Naive thymus-derived CD4-positive, alpha-beta T cell (primary cell): Measurements from ENCODE around the gene TTC13. TPM values are rescaled to one million over a fixed set of nuclear protein-coding genes. Genes with fewer than 3 reads are reported as not detected.
A peak's percentile ranks its signal among the peaks of the same experiment; 100 is the strongest.

Source experiments
- ATAC-seq: fragments of 150-1000 bp; cut with Tn5 transposase; 2 replicates; pipeline ENCODE4 v1.10.0; 2021; ENCODE audit warnings: mild to moderate bottlenecking, moderate library complexity
- CTCF ChIA-PET: fragments of 350-600 bp; sonication (Branson Sonifier 250); formaldehyde crosslinking; loops from one replicate; lab custom pipeline; 2021; ENCODE audit warnings: antibody characterized with exemption; lab: Charles Lee
- POLR2A ChIA-PET: fragments of 350-600 bp; sonication (Branson Sonifier 250); formaldehyde crosslinking; loops from one replicate; lab custom pipeline; 2021; ENCODE audit warnings: antibody characterized with exemption, inconsistent platforms; lab: Charles Lee
- DNase-seq, 9 donors: peaks; one replicate each; pipeline versions ENCODE4 v3.0.0 to v3.0.0-alpha.2; 2020 to 2022; ENCODE audit warnings: mixed read lengths in 1 of 9
- H3K27ac ChIP-seq: one replicate; pipeline ENCODE4 v1.7.0; 2013; ENCODE audit warnings: mild to moderate bottlenecking, low read depth, low read length, moderate library complexity
- H3K27me3 ChIP-seq, 2 donors: one replicate each; pipeline ENCODE4 v1.7.0; 2013; ENCODE audit warnings: low read length in 2 of 2, mild to moderate bottlenecking in 2 of 2, moderate library complexity in 2 of 2; ENCODE audit not compliant: control insufficient read depth in 2 of 2, insufficient read depth in 2 of 2
- H3K36me3 ChIP-seq, 3 experiments: 1 replicate in 2 of 3; 2 replicates in 1 of 3; pipeline ENCODE4 v1.7.0; 2013; ENCODE audit warnings: low read length in 3 of 3, mild to moderate bottlenecking in 3 of 3, moderate library complexity in 1 of 3; ENCODE audit not compliant: insufficient read depth in 3 of 3, control insufficient read depth in 2 of 3
- H3K4me1 ChIP-seq, 2 donors: one replicate each; pipeline ENCODE4 v1.7.0; 2013; ENCODE audit warnings: low read length in 2 of 2, mild to moderate bottlenecking in 2 of 2, moderate library complexity in 1 of 2; ENCODE audit not compliant: control insufficient read depth in 2 of 2, insufficient read depth in 2 of 2
- H3K4me3 ChIP-seq: 2 replicates; pipeline ENCODE4 v1.7.0; 2013; ENCODE audit warnings: mild to moderate bottlenecking, low read length
- H3K9me3 ChIP-seq, 3 experiments: 1 replicate in 2 of 3; 2 replicates in 1 of 3; pipeline ENCODE4 v1.7.0; 2013; ENCODE audit warnings: low read length in 3 of 3; ENCODE audit not compliant: control insufficient read depth in 2 of 3
- H3K27ac Mint-ChIP-seq, 9 donors: one replicate each; pipeline ENCODE4 v1.8.0; 2020 to 2022; ENCODE audit warnings: mixed read lengths in 9 of 9, mild to moderate bottlenecking in 8 of 9, moderate library complexity in 5 of 9, inconsistent platforms in 2 of 9
- H3K27me3 Mint-ChIP-seq, 5 donors: one replicate each; pipeline ENCODE4 v1.8.0; 2021 to 2022; ENCODE audit warnings: mixed read lengths in 5 of 5, mild to moderate bottlenecking in 1 of 5
- H3K36me3 Mint-ChIP-seq, 5 donors: one replicate each; pipeline ENCODE4 v1.8.0; 2020 to 2022; ENCODE audit warnings: mixed read lengths in 5 of 5, mild to moderate bottlenecking in 3 of 5, inconsistent platforms in 1 of 5
- H3K4me1 Mint-ChIP-seq, 7 donors: one replicate each; pipeline ENCODE4 v1.8.0; 2020 to 2022; ENCODE audit warnings: mixed read lengths in 7 of 7, mild to moderate bottlenecking in 3 of 7, inconsistent platforms in 1 of 7
- H3K4me3 Mint-ChIP-seq, 10 donors: one replicate each; pipeline ENCODE4 v1.8.0; 2020 to 2022; ENCODE audit warnings: mild to moderate bottlenecking in 10 of 10, mixed read lengths in 10 of 10, moderate library complexity in 6 of 10, inconsistent platforms in 2 of 10
- H3K9me3 Mint-ChIP-seq, 11 donors: one replicate each; pipeline ENCODE4 v1.8.0; 2020 to 2022; ENCODE audit warnings: mixed read lengths in 11 of 11, mild to moderate bottlenecking in 4 of 11, inconsistent platforms in 1 of 11, moderate library complexity in 1 of 11
- intact Hi-C, 2 donors: fragments of 100-400 bp; cut with micrococcal nuclease; formaldehyde crosslinking; loops; one replicate each; pipeline ENCODE4 v1.15.1; 2023
- polyA plus RNA-seq, 2 donors: library from polyadenylated mRNA; unstranded; fragments of 300-500 nt; fragmentation: Illumina TruSeq; gene quantifications; one replicate each; pipeline ENCODE4 v1.2.3, GENCODE V29; 2021
- total RNA-seq, 6 experiments: library from RNA in 5 of 6; stranded (reverse) in 5 of 6; gene quantifications; 1 replicate in 5 of 6; 2 replicates in 1 of 6; pipeline ENCODE4 v1.2.3 and lab custom pipeline; 2021 to 2026

Gene TTC13
- total and polyA plus RNA-seq, 7 experiments from 2014 or later: 9.9 to 54.6 (median 33.8) TPM

DNA sequence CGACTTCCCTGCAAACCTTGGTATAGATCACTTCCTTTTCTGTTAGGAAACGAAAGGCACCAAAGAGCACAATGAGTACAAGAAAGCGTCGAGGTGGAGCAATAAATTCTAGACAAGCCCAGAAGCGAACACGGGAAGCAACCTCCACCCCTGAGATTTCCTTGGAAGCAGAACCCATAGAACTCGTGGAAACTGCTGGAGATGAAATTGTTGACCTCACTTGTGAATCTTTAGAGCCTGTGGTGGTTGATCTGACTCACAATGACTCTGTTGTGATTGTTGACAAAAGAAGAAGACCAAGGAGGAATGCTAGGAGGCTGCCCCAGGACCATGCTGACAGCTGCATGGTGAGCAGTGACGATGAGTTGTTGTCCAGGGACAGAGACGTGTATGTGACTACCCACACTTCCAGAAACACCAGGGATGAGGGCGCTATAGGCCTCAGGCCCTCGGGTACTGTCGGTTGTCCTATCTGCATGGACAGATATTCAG, 42.9 kb upstream of the TTC13 start:
- Mint-ChIP-seq H3K27me3 (no peaks in the 10 kb centered on the region), H3K9me3 (no peaks in the 10 kb centered on the region), H3K4me3 (no peak overlapping the region), H3K4me1 (peaks cover 9 to 20% (median 12%) of the 10 kb centered on the region in 7 donors), H3K27ac (no peak overlapping the region), H3K36me3 (peaks cover 0 to 30% (median 12%) of the 10 kb centered on the region in 5 donors)
- Histone ChIP-seq H3K36me3 (peaks cover 0 to 10% (median 0%) of the 10 kb centered on the region in 3 experiments), H3K4me1 (no peaks in the 10 kb centered on the region), H3K4me3 (no peak overlapping the region), H3K9me3 (no peaks in the 10 kb centered on the region), H3K27ac (no peak overlapping the region), H3K27me3 (no peaks in the 10 kb centered on the region)
- intact Hi-C loops: no loop called here
- CTCF ChIA-PET: no interaction called here
- no peak for DNase-seq
- POLR2A ChIA-PET: interaction anchor here (0.6 kb wide), 1 partner anchor 39 kb away, joined by 3 read pairs; no protein-coding TSS in a partner anchor
- ATAC-seq: no peak

DNA sequence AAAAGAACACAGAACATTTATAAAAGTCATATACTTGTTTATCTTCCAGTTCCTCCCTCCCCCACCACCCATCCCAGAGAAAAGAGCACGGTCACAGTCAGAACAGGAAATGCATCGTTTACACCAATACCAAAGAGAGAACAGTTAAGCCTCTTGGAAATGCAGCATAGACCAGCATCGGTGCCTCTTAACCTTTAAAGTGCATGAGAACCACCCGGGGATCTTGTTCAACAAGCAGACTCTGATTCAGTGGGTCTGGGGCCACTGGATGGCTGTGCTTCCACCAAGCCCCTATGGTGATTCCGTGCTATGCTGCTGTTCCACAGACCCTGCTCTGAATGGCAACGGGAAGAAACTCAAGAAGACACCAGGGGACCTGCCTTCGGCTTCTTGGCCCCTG, 42.2 kb upstream of the TTC13 start:
- Mint-ChIP-seq H3K4me1 (peaks cover 9 to 16% (median 11%) of the 10 kb centered on the region in 7 donors), H3K4me3 (peak overlapping the region in 2 of 10 donors; percentile 16 to 77), H3K36me3 (peaks cover 0 to 24% (median 12%) of the 10 kb centered on the region in 5 donors), H3K27me3 (no peaks in the 10 kb centered on the region), H3K27ac (peak overlapping the region in 7 of 9 donors; percentile 13 to 82 (median 57)), H3K9me3 (no peaks in the 10 kb centered on the region)
- no peaks in the 10 kb centered on the region for H3K4me1 ChIP-seq
- CTCF ChIA-PET: interaction anchor here (0.6 kb wide), 1 partner anchor 106 kb away, joined by 4 read pairs; no protein-coding TSS in a partner anchor
- peaks cover 0 to 10% (median 0%) of the 10 kb centered on the region in 3 experiments for H3K36me3 ChIP-seq
- POLR2A ChIA-PET: no interaction called here
- no peaks in the 10 kb centered on the region for H3K9me3 ChIP-seq
- DNase-seq (no peak), ATAC-seq (peak; percentile 14)
- H3K4me3 ChIP-seq: no peak overlapping the region
- H3K27me3 ChIP-seq: no peaks in the 10 kb centered on the region
- no peak overlapping the region for H3K27ac ChIP-seq
- intact Hi-C loops: no loop called here

DNA sequence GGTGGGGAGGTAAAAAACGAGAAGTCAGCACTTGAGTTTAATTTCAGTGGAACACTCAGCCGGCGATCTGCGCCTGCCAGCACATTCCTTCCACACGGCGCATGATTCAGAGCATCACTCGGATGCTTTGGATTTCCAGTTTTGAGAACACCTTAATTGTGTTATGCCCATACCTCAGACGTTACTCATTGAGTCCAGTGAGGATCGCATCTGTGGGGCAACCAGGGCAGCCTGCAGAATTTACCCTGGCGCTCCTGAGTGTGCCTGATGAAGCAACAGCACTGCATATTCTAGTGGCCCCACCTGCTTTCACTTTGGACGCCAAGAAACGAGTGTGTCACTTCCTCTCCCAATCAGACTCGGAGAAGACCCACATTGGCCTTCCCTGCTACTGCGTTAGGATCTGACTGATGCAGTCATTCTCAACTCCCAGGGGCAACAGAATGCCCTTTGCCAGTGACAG, 41.5 kb upstream of the TTC13 start:
- ATAC-seq (peak; percentile 57), DNase-seq (no peak)
- peaks cover 0 to 10% (median 0%) of the 10 kb centered on the region in 3 experiments for H3K36me3 ChIP-seq
- POLR2A ChIA-PET: no interaction called here
- Mint-ChIP-seq H3K36me3 (peaks cover 0 to 20% (median 9%) of the 10 kb centered on the region in 5 donors), H3K4me1 (peaks cover 9 to 16% (median 11%) of the 10 kb centered on the region in 7 donors), H3K27ac (peak overlapping the region in 7 of 9 donors; percentile 6 to 82 (median 14)), H3K4me3 (peak overlapping the region in 9 of 10 donors; percentile 42 to 77 (median 62)), H3K27me3 (no peaks in the 10 kb centered on the region), H3K9me3 (no peaks in the 10 kb centered on the region)
- CTCF ChIA-PET: no interaction called here
- intact Hi-C loops: no loop called here
- no peak overlapping the region for H3K27ac ChIP-seq
- H3K27me3 ChIP-seq: no peaks in the 10 kb centered on the region
- H3K4me3 ChIP-seq: no peak overlapping the region
- no peaks in the 10 kb centered on the region for H3K4me1 ChIP-seq
- no peaks in the 10 kb centered on the region for H3K9me3 ChIP-seq

DNA sequence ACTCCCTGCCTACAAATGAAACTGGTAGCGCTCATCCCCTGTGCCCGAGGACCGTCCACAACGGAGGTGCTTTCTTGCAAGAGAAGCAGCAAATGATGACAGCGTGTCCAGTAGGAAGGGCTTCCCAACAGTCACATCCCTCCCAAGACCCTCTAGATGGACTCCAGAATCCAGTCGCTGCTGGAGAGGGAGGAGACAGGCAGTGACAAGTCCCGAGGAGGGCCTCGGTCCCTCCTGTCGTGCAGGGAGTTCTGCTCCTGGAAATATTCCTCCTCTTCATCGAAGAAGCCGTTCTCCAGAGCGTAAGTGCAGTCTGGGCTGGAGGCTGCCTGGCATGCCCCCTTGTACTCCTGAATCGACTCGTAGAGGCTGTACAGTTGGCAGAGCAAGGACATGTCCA, 41.0 kb upstream of the TTC13 start:
- Histone ChIP-seq H3K27me3 (no peaks in the 10 kb centered on the region), H3K27ac (no peak overlapping the region), H3K36me3 (peaks cover 0 to 10% (median 0%) of the 10 kb centered on the region in 3 experiments), H3K4me1 (no peaks in the 10 kb centered on the region), H3K9me3 (no peaks in the 10 kb centered on the region), H3K4me3 (no peak overlapping the region)
- no peak for ATAC-seq
- no peak for DNase-seq
- Mint-ChIP-seq H3K4me3 (peak overlapping the region in 7 of 10 donors; percentile 60 to 77 (median 67)), H3K27ac (no peak overlapping the region), H3K9me3 (no peaks in the 10 kb centered on the region), H3K36me3 (peaks cover 0 to 20% (median 9%) of the 10 kb centered on the region in 5 donors), H3K27me3 (no peaks in the 10 kb centered on the region), H3K4me1 (peaks cover 9 to 16% (median 11%) of the 10 kb centered on the region in 7 donors)
- intact Hi-C loops: no loop called here
- ChIA-PET POLR2A (no interaction called here), CTCF (no interaction called here)

DNA sequence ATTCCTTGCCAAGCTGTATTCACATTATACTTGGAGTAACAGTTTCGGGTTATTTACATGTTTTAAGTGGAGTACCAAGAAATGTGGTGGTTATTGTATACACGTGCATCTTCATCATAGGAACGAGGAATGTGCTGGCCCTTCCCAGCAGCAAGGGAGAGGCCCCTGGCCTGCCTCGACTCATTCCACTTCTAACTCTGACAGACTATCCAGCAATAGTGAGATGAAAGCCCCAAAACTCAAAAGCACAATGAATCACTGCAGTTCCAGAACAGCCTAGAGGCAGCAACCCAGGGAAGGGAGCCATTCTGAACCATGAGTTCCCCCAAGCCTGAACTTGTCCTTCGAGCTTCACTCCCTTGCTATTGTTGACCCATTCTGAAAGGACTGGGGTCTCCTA, 38.3 kb upstream of the TTC13 start:
- no peak overlapping the region for H3K27ac ChIP-seq

DNA sequence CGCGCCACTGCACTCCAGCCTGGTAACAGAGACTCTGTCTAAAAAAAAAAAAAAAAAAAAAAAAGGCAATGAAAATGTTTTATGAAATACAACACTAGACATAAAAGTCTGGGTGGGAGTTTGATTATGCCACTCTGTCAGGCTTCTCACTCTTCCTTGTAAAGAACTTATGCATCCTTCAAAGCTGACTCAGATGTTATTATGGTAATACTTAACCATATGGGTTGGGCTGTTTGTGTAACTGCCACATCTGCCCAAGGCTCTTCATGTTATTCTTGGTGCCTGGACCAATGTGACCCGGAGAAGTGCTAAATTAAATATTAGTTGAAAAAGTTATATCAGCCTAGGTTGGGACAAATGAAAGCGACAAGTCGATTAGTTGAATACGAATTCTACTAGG, 37.6 kb upstream of the TTC13 start:
- Histone ChIP-seq H3K36me3 (peaks cover 0 to 8% (median 0%) of the 10 kb centered on the region in 3 experiments), H3K27me3 (no peaks in the 10 kb centered on the region), H3K9me3 (no peaks in the 10 kb centered on the region), H3K4me3 (no peak overlapping the region), H3K27ac (no peak overlapping the region), H3K4me1 (no peaks in the 10 kb centered on the region)
- H3K27ac Mint-ChIP-seq: no peak overlapping the region
- no peak for ATAC-seq
- H3K36me3 Mint-ChIP-seq: peaks cover 0 to 13% (median 9%) of the 10 kb centered on the region in 5 donors
- peaks cover 8 to 12% (median 9%) of the 10 kb centered on the region in 7 donors for H3K4me1 Mint-ChIP-seq
- CTCF ChIA-PET: no interaction called here
- POLR2A ChIA-PET: no interaction called here
- intact Hi-C loops: no loop called here
- no peak overlapping the region for H3K4me3 Mint-ChIP-seq
- no peaks in the 10 kb centered on the region for H3K9me3 Mint-ChIP-seq
- no peaks in the 10 kb centered on the region for H3K27me3 Mint-ChIP-seq
- no peak for DNase-seq

More for the DNA sequence above, 38.3 kb upstream of the TTC13 start:
- no peak overlapping the region for H3K4me3 Mint-ChIP-seq
- H3K9me3 Mint-ChIP-seq: no peaks in the 10 kb centered on the region
- no peaks in the 10 kb centered on the region for H3K9me3 ChIP-seq
- H3K36me3 ChIP-seq: peaks cover 0 to 10% (median 0%) of the 10 kb centered on the region in 3 experiments
- intact Hi-C loops: no loop called here
- ATAC-seq (no peak), DNase-seq (no peak)
- H3K4me1 ChIP-seq: no peaks in the 10 kb centered on the region
- CTCF ChIA-PET: no interaction called here
- peaks cover 9 to 16% (median 11%) of the 10 kb centered on the region in 7 donors for H3K4me1 Mint-ChIP-seq
- H3K4me3 ChIP-seq: no peak overlapping the region
- POLR2A ChIA-PET: no interaction called here
- no peaks in the 10 kb centered on the region for H3K27me3 Mint-ChIP-seq
- H3K27me3 ChIP-seq: no peaks in the 10 kb centered on the region
- H3K27ac Mint-ChIP-seq: no peak overlapping the region
- peaks cover 0 to 19% (median 9%) of the 10 kb centered on the region in 5 donors for H3K36me3 Mint-ChIP-seq
